ENCODE results near the gene SFTPD.

- no peak for TF ChIP-seq CTCF (IDR thresholded peaks at IDR 0.05; ENCODE audit: borderline replicate concordance, extremely low read depth, low read length, poor library complexity, severe bottlenecking)
- TF ChIP-seq EZH2 (IDR thresholded peaks at IDR 0.05; ENCODE audit: borderline replicate concordance, low read depth, low read length, severe bottlenecking) = no peak
These were observed 43.3 kb downstream of the SFTPD start for GRCh38 chr10:79905322-79906314.

Data from DND-41 (cell line).